NCI-H146 (cell line): ENCODE data around the gene TBX2.

Experiments
- DNase-seq: peaks from one replicate; lab custom pipeline; 2025; lab: John Stamatoyannopoulos, UW

Gene TBX2

GRCh38 chr17:61368832-61369450 is 30.7 kb upstream of the TBX2 start:
- no peak for DNase-seq

- DNase-seq = no peak
Measured at GRCh38 chr17:61369751-61370150, 29.9 kb upstream of the TBX2 start.

GRCh38 chr17:61371179-61371578 is 28.5 kb upstream of the TBX2 start:
- no peak for DNase-seq

- no peak for DNase-seq
Measured at GRCh38 chr17:61371606-61372005, 28.0 kb upstream of the TBX2 start.

- no peak for DNase-seq
Measured at GRCh38 chr17:61372436-61372835, 27.2 kb upstream of the TBX2 start.

- no peak for DNase-seq
Measured at GRCh38 chr17:61376931-61377838, 22.5 kb upstream of the TBX2 start.

- no peak for DNase-seq
Measured at GRCh38 chr17:61378658-61379456, 20.8 kb upstream of the TBX2 start.

GRCh38 chr17:61379457-61380216 is 20.0 kb upstream of the TBX2 start:
- no peak for DNase-seq

GRCh38 chr17:61380217-61380835 is 19.3 kb upstream of the TBX2 start:
- DNase-seq = no peak

- peak; percentile 30 for DNase-seq
Measured at GRCh38 chr17:61380836-61381525, 18.7 kb upstream of the TBX2 start.

GRCh38 chr17:61381537-61381936 is 18.1 kb upstream of the TBX2 start:
- no peak for DNase-seq

- DNase-seq = no peak
Measured at GRCh38 chr17:61382796-61383688, 16.6 kb upstream of the TBX2 start.

GRCh38 chr17:61383689-61384201 is 15.9 kb upstream of the TBX2 start:
- no peak for DNase-seq

GRCh38 chr17:61384354-61384691 is 15.3 kb upstream of the TBX2 start:
- no peak for DNase-seq

GRCh38 chr17:61384692-61385576 is 14.7 kb upstream of the TBX2 start:
- DNase-seq = no peak

- DNase-seq = no peak
Measured at GRCh38 chr17:61385577-61386236, 13.9 kb upstream of the TBX2 start.

GRCh38 chr17:61386251-61386650 is 13.4 kb upstream of the TBX2 start:
- DNase-seq = no peak

GRCh38 chr17:61387011-61387410 is 12.6 kb upstream of the TBX2 start:
- no peak for DNase-seq
